ENCODE data around the gene CLCN4.

DNA sequence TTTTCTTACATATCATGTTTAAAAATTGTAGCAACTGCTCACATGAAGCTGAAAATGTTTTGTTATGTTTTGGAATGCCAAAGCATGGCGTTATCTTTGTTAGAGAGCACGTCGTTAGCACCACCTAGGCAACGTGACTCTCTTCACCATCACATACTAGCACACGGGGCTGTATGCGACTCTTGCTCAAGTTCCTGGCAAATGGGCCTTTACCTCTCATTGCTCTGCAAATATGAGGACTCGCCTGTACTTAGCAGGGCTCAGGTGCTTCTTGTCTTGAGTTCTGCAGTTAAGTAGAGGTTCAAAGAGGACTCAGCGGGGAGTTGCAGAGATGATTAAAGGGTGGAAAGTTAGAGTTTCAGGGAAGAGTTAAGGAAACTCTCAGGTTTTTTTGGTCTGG lies 59.4 kb downstream of the CLCN4 start:
- TF ChIP-seq, protein P1, sequence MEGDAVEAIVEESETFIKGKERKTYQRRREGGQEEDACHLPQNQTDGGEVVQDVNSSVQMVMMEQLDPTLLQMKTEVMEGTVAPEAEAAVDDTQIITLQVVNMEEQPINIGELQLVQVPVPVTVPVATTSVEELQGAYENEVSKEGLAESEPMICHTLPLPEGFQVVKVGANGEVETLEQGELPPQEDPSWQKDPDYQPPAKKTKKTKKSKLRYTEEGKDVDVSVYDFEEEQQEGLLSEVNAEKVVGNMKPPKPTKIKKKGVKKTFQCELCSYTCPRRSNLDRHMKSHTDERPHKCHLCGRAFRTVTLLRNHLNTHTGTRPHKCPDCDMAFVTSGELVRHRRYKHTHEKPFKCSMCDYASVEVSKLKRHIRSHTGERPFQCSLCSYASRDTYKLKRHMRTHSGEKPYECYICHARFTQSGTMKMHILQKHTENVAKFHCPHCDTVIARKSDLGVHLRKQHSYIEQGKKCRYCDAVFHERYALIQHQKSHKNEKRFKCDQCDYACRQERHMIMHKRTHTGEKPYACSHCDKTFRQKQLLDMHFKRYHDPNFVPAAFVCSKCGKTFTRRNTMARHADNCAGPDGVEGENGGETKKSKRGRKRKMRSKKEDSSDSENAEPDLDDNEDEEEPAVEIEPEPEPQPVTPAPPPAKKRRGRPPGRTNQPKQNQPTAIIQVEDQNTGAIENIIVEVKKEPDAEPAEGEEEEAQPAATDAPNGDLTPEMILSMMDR (IDR thresholded peaks at IDR 0.05; ENCODE audit: low read length): no peak
- no peak for TF ChIP-seq EZH2 (IDR thresholded peaks at IDR 0.05; ENCODE audit: borderline replicate concordance, low read length)

Measured in OCI-LY1 (cell line).